ENCODE results near the gene DCPS. TPM values are rescaled to one million over a fixed set of nuclear protein-coding genes. Genes with fewer than 3 reads are reported as not detected.
A peak's percentile ranks its signal among the peaks of the same experiment; 100 is the strongest.

DCPS gene
- total RNA-seq, 1 experiment from 2014 or later: 31.2 TPM

DNA sequence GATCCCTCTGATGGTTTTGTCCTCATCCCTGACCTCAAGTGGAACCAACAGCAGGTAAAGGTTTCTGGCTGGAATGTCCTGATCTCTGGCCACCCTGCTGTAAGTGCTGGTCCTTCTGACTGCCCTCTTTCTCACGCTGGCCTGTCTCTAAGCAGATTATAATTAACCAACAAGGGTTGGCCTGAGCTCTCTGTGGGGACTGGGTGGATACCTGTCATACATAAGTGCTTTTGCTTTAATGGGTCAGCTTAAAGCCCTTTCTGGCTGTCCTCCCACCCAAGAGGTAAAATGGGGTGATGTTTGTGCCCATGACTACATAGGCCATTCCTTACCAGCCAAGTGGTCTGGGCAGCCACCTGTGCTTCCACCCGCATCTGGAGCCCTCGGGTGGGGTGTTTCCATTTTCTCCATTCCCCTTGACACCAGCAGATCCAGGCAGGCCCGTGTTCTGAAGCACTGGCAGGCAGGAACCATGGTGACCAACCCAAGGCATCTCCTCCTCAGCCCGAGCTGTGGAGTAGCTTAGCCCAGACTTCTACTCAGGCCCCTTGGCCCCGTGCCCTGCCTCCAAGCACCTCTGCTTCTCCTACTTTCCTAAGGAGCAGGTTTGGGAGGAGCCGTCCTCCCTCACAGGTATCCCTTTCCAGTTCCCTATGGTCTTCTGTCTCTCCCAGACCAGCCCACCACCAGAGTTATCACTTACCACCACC, 34.6 kb downstream of the DCPS start:
- H3K9me3 ChIP-seq (ENCODE audit: low read depth, low read length, poor library complexity, severe bottlenecking): no peaks in the 10 kb centered on the region
- H3K36me3 ChIP-seq (ENCODE audit: insufficient read depth, low read length, poor library complexity, severe bottlenecking): no peaks in the 10 kb centered on the region
- ChIA-PET CTCF (no interaction called here), POLR2A (ENCODE audit: low non-redundant PET) (no interaction called here)
- H3K4me3 ChIP-seq (ENCODE audit: low read depth, low read length, poor library complexity, severe bottlenecking): no peak overlapping the region
- no peaks in the 10 kb centered on the region for H3K27me3 ChIP-seq (replicated peaks; ENCODE audit: insufficient read depth, low read depth, low read length, poor library complexity)
- BruUV-seq (replicated peaks): no TSS peak
- intact Hi-C loops (cut with micrococcal nuclease; ENCODE audit: unreplicated experiment): no loop called here
- DNase-seq (ENCODE audit: low spot score): no peak
- H3K4me1 ChIP-seq (ENCODE audit: insufficient read depth, low read length, poor library complexity, severe bottlenecking): peaks cover 21% of the 10 kb centered on the region
- TF ChIP-seq, protein P1, sequence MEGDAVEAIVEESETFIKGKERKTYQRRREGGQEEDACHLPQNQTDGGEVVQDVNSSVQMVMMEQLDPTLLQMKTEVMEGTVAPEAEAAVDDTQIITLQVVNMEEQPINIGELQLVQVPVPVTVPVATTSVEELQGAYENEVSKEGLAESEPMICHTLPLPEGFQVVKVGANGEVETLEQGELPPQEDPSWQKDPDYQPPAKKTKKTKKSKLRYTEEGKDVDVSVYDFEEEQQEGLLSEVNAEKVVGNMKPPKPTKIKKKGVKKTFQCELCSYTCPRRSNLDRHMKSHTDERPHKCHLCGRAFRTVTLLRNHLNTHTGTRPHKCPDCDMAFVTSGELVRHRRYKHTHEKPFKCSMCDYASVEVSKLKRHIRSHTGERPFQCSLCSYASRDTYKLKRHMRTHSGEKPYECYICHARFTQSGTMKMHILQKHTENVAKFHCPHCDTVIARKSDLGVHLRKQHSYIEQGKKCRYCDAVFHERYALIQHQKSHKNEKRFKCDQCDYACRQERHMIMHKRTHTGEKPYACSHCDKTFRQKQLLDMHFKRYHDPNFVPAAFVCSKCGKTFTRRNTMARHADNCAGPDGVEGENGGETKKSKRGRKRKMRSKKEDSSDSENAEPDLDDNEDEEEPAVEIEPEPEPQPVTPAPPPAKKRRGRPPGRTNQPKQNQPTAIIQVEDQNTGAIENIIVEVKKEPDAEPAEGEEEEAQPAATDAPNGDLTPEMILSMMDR (conservative IDR thresholded peaks at IDR 0.05; ENCODE audit: low read depth, low read length): no peak
- TF ChIP-seq EZH2 (IDR thresholded peaks at IDR 0.05; ENCODE audit: borderline replicate concordance, low read depth, low read length, poor library complexity, severe bottlenecking): no peak
- H3K27ac ChIP-seq (ENCODE audit: low read depth, low read length, poor library complexity, severe bottlenecking): peak overlapping the region; percentile 46

DNA sequence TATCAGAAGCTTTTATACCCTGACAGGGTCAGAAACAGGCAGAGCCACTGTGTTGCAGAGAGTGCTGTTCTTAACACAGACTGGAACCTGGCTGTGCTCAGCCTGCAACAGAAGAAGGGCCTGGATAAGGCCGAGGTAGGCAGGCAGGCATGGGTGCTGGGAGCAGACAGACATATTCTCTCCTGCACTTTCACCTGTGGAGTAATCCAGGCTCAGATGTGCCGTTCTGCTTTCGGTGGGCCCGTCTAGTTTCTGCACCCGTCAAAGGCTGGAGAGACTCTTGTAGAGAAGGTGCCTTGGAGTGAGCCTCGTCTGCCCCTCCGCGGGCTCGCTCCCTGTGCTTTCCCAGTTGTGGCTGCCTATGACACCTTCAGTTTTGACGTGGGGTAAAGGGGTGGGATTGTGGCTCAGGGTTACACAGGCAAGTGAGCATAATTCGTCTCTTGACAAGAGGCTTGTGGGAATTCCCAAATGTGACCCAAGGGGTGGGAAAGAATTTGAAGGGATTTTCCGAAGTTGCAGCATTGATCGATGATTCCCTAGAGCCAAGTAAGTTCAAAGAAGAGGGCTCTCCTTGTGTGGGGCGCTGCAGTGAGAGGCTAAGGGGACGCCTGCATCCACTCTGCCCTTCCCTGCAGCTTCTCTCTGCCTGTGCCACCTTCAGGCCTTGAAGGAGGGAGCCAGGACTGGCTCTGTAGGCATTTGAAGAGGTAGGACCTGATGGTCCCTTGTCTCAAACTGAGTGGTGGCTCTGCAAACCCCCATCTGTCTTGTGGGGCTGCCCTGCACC, 35.4 kb downstream of the DCPS start:
- peaks cover 21% of the 10 kb centered on the region for H3K4me1 ChIP-seq (ENCODE audit: insufficient read depth, low read length, poor library complexity, severe bottlenecking)
- ChIA-PET POLR2A (ENCODE audit: low non-redundant PET) (no interaction called here), CTCF (interaction anchor here (0.7 kb wide), 1 partner anchor 12 kb away, joined by 3 read pairs; no protein-coding TSS in a partner anchor)
- no peak for DNase-seq (ENCODE audit: low spot score)
- H3K27me3 ChIP-seq (replicated peaks; ENCODE audit: insufficient read depth, low read depth, low read length, poor library complexity): no peaks in the 10 kb centered on the region
- peak overlapping the region; percentile 46 for H3K27ac ChIP-seq (ENCODE audit: low read depth, low read length, poor library complexity, severe bottlenecking)
- no TSS peak for BruUV-seq (replicated peaks)
- H3K36me3 ChIP-seq (ENCODE audit: insufficient read depth, low read length, poor library complexity, severe bottlenecking): no peaks in the 10 kb centered on the region
- H3K4me3 ChIP-seq (ENCODE audit: low read depth, low read length, poor library complexity, severe bottlenecking): no peak overlapping the region
- TF ChIP-seq, protein P1 (conservative IDR thresholded peaks at IDR 0.05; ENCODE audit: low read depth, low read length): no peak
- TF ChIP-seq EZH2 (IDR thresholded peaks at IDR 0.05; ENCODE audit: borderline replicate concordance, low read depth, low read length, poor library complexity, severe bottlenecking): no peak
- no peaks in the 10 kb centered on the region for H3K9me3 ChIP-seq (ENCODE audit: low read depth, low read length, poor library complexity, severe bottlenecking)
- intact Hi-C loops (cut with micrococcal nuclease; ENCODE audit: unreplicated experiment): no loop called here

GRCh38 chr11:126339863-126340434, 36.1 kb downstream of the DCPS start:
- no TSS peak for BruUV-seq (replicated peaks)
- ChIA-PET CTCF (interaction anchor here (0.7 kb wide), 1 partner anchor 12 kb away, joined by 3 read pairs; no protein-coding TSS in a partner anchor), POLR2A (ENCODE audit: low non-redundant PET) (no interaction called here)
- no peaks in the 10 kb centered on the region for H3K27me3 ChIP-seq (replicated peaks; ENCODE audit: insufficient read depth, low read depth, low read length, poor library complexity)
- TF ChIP-seq, protein P1 (conservative IDR thresholded peaks at IDR 0.05; ENCODE audit: low read depth, low read length): no peak
- no peak for TF ChIP-seq EZH2 (IDR thresholded peaks at IDR 0.05; ENCODE audit: borderline replicate concordance, low read depth, low read length, poor library complexity, severe bottlenecking)
- H3K4me3 ChIP-seq (ENCODE audit: low read depth, low read length, poor library complexity, severe bottlenecking): no peak overlapping the region
- DNase-seq (ENCODE audit: low spot score): no peak
- H3K36me3 ChIP-seq (ENCODE audit: insufficient read depth, low read length, poor library complexity, severe bottlenecking): no peaks in the 10 kb centered on the region
- intact Hi-C loops (cut with micrococcal nuclease; ENCODE audit: unreplicated experiment): no loop called here
- H3K9me3 ChIP-seq (ENCODE audit: low read depth, low read length, poor library complexity, severe bottlenecking): no peaks in the 10 kb centered on the region
- H3K27ac ChIP-seq (ENCODE audit: low read depth, low read length, poor library complexity, severe bottlenecking): peak overlapping the region; percentile 63
- H3K4me1 ChIP-seq (ENCODE audit: insufficient read depth, low read length, poor library complexity, severe bottlenecking): peaks cover 21% of the 10 kb centered on the region
